GM12878 (cell line): Measurements from ENCODE around the gene TASOR. TPM values are rescaled to one million over a fixed set of nuclear protein-coding genes. Genes with fewer than 3 reads are reported as not detected.

Source experiments
- ATF7 ChIP-seq: fragments of 450-650 bp; IDR thresholded peaks from 2 replicates; pipeline ENCODE4 v1.6.1; 2016; ENCODE audit warnings: low read depth, mild to moderate bottlenecking
- BHLHE40 ChIP-seq, 2 experiments: fragments of 450-650 bp in 1 of 2; IDR thresholded peaks; 2 replicates each; pipeline ENCODE4 v1.6.1; 2011 to 2017; ENCODE audit warnings: low read depth in 2 of 2, borderline replicate concordance in 1 of 2, improper control_type of control experiment in 1 of 2, low read length in 1 of 2, mild to moderate bottlenecking in 1 of 2
- CEBPB ChIP-seq, 2 experiments: fragments of 150-350 bp in 1 of 2; IDR thresholded peaks; 2 replicates each; pipeline ENCODE4 v1.6.1; 2012 to 2014; ENCODE audit warnings: low read depth in 2 of 2, low read length in 2 of 2, borderline replicate concordance in 1 of 2, inconsistent platforms in 1 of 2
- CREB1 ChIP-seq: IDR thresholded peaks from 2 replicates; pipeline ENCODE4 v1.6.1; 2012; ENCODE audit warnings: low read depth, mild to moderate bottlenecking, inconsistent platforms
- GATAD2B ChIP-seq: fragments of 450-650 bp; conservative IDR thresholded peaks from 2 replicates; pipeline ENCODE4 v1.6.1; 2017; ENCODE audit warnings: low read depth, mild to moderate bottlenecking, moderate library complexity
- HDAC6 ChIP-seq: fragments of 200-600 bp; sonication (generic); IDR thresholded peaks from one replicate; pipeline ENCODE4 v1.8.0; 2017; ENCODE audit warnings: antibody characterized with exemption; ENCODE audit not compliant: unreplicated experiment
- IKZF1 ChIP-seq: fragments of 450-650 bp; conservative IDR thresholded peaks from 2 replicates; pipeline ENCODE4 v1.6.1; 2017; ENCODE audit warnings: antibody characterized with exemption, mild to moderate bottlenecking
- JUNB ChIP-seq: IDR thresholded peaks from 2 replicates; pipeline ENCODE4 v1.6.1; 2016; ENCODE audit warnings: antibody characterized with exemption, mild to moderate bottlenecking
- MEF2B ChIP-seq: fragments of 450-650 bp; IDR thresholded peaks from 2 replicates; pipeline ENCODE4 v1.6.1; 2018; ENCODE audit warnings: mild to moderate bottlenecking, moderate library complexity; ENCODE audit not compliant: partially characterized antibody, poor library complexity, severe bottlenecking
- MTA2 ChIP-seq: fragments of 450-650 bp; IDR thresholded peaks from 2 replicates; pipeline ENCODE4 v1.6.1; 2016; ENCODE audit warnings: low read depth, mild to moderate bottlenecking, moderate library complexity
- MTA3 ChIP-seq: IDR thresholded peaks from 2 replicates; pipeline ENCODE4 v1.6.1; 2012; ENCODE audit warnings: low read length, inconsistent platforms, borderline replicate concordance
- NBN ChIP-seq: fragments of 450-650 bp; IDR thresholded peaks from 2 replicates; pipeline ENCODE4 v1.6.1; 2016
- PAX5 ChIP-seq: IDR thresholded peaks from 2 replicates; pipeline ENCODE4 v1.6.1; 2011; ENCODE audit warnings: low read depth, low read length, borderline replicate concordance
- STAT3 ChIP-seq: IDR thresholded peaks from 2 replicates; pipeline ENCODE4 v1.6.1; 2011; ENCODE audit warnings: low read depth, low read length, improper control_type of control experiment
- TARDBP ChIP-seq: IDR thresholded peaks from 2 replicates; pipeline ENCODE4 v1.6.1; 2016; ENCODE audit warnings: borderline replicate concordance
- TCF12 ChIP-seq: IDR thresholded peaks from 2 replicates; pipeline ENCODE4 v1.6.1; 2011; ENCODE audit warnings: low read depth, mild to moderate bottlenecking, low read length
- ZNF207 ChIP-seq: fragments of 450-650 bp; IDR thresholded peaks from 2 replicates; pipeline ENCODE4 v1.6.1; 2014; ENCODE audit warnings: antibody characterized with exemption, mild to moderate bottlenecking, borderline replicate concordance
- polyA plus RNA-seq, 11 experiments: library from polyadenylated mRNA; depleted of rRNA in 4 of 11; unstranded in 6 of 11; stranded (reverse) in 5 of 11; fragments of >200 nt; fragmentation: Nextera tagmentation in 4 of 11; fragmentation: Illumina TruSeq in 1 of 11; extraction: Ambion mirVana in 4 of 11; extraction: Trizol in 1 of 11; gene quantifications; 1 replicate in 1 of 11; 2 replicates in 10 of 11; pipeline versions ENCODE4 v1.2.1 to v1.2.3, GENCODE V29; 2011 to 2016; ENCODE audit warnings: inconsistent platforms in 2 of 11, missing spikeins in 2 of 11, low read depth in 1 of 11
- total RNA-seq, 4 experiments: library from RNA; depleted of rRNA in 3 of 4; stranded (reverse); fragments of >200 nt in 3 of 4; fragmentation: Illumina TruSeq in 1 of 4; extraction: Trizol in 1 of 4; gene quantifications; 2 replicates each; pipeline versions ENCODE4 v1.2.1 to v1.2.3, GENCODE V29; 2013 to 2021
- TF ChIP-seq, protein P1 (sequence below): fragments of 450-650 bp; IDR thresholded peaks from 2 replicates; pipeline ENCODE4 v1.6.1; 2016; ENCODE audit warnings: mild to moderate bottlenecking
- TF ChIP-seq, protein P2 (sequence below): IDR thresholded peaks from 2 replicates; pipeline ENCODE4 v1.6.1; 2012; ENCODE audit warnings: mild to moderate bottlenecking, low read depth, low read length
- TF ChIP-seq, protein P3 (sequence below): fragments of 450-650 bp; IDR thresholded peaks from 2 replicates; pipeline ENCODE4 v1.6.1; 2017; ENCODE audit warnings: mild to moderate bottlenecking, moderate library complexity

TASOR gene
- total and polyA plus RNA-seq, 10 of the 15 experiments (the other 5 are each of a cell fraction or from before 2014, with no cell fraction given): 29.6 to 95.1 (median 52.6) TPM

DNA sequence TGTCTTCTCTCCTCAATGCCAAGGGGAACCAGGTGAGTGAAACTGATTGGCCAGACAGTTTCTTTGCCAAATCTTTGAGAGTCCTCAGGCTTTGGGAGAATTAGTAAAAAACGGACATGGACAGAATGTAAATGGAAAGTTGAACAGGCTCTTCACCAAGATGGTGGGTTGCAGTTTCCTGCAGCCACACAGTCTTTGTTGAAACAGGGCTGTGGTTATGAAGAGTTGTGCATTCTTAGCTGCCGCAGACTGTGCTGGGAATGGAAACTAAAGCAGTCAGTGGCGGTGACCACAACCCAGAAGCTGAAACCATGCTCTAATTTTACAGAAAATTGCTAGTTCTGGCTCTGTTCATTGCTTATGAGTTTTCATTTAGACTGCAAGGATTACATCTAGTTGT lies 42.1 kb upstream of the TASOR start (continued):
- TF ChIP-seq, protein P1, sequence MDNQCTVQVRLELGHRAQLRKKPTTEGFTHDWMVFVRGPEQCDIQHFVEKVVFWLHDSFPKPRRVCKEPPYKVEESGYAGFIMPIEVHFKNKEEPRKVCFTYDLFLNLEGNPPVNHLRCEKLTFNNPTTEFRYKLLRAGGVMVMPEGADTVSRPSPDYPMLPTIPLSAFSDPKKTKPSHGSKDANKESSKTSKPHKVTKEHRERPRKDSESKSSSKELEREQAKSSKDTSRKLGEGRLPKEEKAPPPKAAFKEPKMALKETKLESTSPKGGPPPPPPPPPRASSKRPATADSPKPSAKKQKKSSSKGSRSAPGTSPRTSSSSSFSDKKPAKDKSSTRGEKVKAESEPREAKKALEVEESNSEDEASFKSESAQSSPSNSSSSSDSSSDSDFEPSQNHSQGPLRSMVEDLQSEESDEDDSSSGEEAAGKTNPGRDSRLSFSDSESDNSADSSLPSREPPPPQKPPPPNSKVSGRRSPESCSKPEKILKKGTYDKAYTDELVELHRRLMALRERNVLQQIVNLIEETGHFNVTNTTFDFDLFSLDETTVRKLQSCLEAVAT: peak; percentile 42; the same call in 1 of the 2 replicates
- peak; percentile 40 to 60; a peak in 2 of 4 replicates for TF ChIP-seq BHLHE40 (IDR thresholded peaks at IDR 0.05; ENCODE audit: borderline replicate concordance in 1 of 2, low read depth in 2 of 2, low read length in 1 of 2)
- peak; percentile 49; the same call in 1 of the 2 replicates for TF ChIP-seq NBN
- 0 out of 2 replicates have a peak, but pooled peaks have one; percentile 28 for TF ChIP-seq GATAD2B
- 0 out of 4 replicates have a peak, but pooled peaks of 1 of the 2 experiments have one; percentile 65 for TF ChIP-seq CEBPB (IDR thresholded peaks at IDR 0.05; ENCODE audit: borderline replicate concordance in 1 of 2, low read depth in 2 of 2, low read length in 2 of 2)
- TF ChIP-seq ATF7: peak; percentile 45; the same call in 1 of the 2 replicates
- no peak for TF ChIP-seq ZNF207
- TF ChIP-seq JUNB: no peak; the same call in 1 of the 2 replicates
- TF ChIP-seq STAT3: peak; percentile 84; the same call in 1 of the 2 replicates
- TF ChIP-seq MTA3: peak; percentile 49; the same call in 1 of the 2 replicates
- TF ChIP-seq PAX5: peak; percentile 86
- 0 out of 2 replicates have a peak, but pooled peaks have one; percentile 35 for TF ChIP-seq TCF12
- peak; percentile 75 for TF ChIP-seq MTA2
- TF ChIP-seq CREB1: peak; percentile 56; the same call in 1 of the 2 replicates
- peak; percentile 54 for TF ChIP-seq MEF2B
- peak; percentile 66; the same call in 1 of the 2 replicates for TF ChIP-seq TARDBP
- TF ChIP-seq, protein P2, sequence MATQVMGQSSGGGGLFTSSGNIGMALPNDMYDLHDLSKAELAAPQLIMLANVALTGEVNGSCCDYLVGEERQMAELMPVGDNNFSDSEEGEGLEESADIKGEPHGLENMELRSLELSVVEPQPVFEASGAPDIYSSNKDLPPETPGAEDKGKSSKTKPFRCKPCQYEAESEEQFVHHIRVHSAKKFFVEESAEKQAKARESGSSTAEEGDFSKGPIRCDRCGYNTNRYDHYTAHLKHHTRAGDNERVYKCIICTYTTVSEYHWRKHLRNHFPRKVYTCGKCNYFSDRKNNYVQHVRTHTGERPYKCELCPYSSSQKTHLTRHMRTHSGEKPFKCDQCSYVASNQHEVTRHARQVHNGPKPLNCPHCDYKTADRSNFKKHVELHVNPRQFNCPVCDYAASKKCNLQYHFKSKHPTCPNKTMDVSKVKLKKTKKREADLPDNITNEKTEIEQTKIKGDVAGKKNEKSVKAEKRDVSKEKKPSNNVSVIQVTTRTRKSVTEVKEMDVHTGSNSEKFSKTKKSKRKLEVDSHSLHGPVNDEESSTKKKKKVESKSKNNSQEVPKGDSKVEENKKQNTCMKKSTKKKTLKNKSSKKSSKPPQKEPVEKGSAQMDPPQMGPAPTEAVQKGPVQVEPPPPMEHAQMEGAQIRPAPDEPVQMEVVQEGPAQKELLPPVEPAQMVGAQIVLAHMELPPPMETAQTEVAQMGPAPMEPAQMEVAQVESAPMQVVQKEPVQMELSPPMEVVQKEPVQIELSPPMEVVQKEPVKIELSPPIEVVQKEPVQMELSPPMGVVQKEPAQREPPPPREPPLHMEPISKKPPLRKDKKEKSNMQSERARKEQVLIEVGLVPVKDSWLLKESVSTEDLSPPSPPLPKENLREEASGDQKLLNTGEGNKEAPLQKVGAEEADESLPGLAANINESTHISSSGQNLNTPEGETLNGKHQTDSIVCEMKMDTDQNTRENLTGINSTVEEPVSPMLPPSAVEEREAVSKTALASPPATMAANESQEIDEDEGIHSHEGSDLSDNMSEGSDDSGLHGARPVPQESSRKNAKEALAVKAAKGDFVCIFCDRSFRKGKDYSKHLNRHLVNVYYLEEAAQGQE: no peak
- TF ChIP-seq IKZF1: peak; percentile 77
- TF ChIP-seq, protein P3, sequence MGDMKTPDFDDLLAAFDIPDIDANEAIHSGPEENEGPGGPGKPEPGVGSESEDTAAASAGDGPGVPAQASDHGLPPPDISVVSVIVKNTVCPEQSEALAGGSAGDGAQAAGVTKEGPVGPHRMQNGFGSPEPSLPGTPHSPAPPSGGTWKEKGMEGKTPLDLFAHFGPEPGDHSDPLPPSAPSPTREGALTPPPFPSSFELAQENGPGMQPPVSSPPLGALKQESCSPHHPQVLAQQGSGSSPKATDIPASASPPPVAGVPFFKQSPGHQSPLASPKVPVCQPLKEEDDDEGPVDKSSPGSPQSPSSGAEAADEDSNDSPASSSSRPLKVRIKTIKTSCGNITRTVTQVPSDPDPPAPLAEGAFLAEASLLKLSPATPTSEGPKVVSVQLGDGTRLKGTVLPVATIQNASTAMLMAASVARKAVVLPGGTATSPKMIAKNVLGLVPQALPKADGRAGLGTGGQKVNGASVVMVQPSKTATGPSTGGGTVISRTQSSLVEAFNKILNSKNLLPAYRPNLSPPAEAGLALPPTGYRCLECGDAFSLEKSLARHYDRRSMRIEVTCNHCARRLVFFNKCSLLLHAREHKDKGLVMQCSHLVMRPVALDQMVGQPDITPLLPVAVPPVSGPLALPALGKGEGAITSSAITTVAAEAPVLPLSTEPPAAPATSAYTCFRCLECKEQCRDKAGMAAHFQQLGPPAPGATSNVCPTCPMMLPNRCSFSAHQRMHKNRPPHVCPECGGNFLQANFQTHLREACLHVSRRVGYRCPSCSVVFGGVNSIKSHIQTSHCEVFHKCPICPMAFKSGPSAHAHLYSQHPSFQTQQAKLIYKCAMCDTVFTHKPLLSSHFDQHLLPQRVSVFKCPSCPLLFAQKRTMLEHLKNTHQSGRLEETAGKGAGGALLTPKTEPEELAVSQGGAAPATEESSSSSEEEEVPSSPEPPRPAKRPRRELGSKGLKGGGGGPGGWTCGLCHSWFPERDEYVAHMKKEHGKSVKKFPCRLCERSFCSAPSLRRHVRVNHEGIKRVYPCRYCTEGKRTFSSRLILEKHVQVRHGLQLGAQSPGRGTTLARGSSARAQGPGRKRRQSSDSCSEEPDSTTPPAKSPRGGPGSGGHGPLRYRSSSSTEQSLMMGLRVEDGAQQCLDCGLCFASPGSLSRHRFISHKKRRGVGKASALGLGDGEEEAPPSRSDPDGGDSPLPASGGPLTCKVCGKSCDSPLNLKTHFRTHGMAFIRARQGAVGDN: peak; percentile 43; the same call in 1 of the 2 replicates
- no peak for TF ChIP-seq HDAC6
